ENCODE data around the gene CYP4B1. TPM values are rescaled to one million over a fixed set of nuclear protein-coding genes. Genes with fewer than 3 reads are reported as not detected.
"Not testable (repeated sequence)": the region's sequence is repeated elsewhere in the genome, so short reads cannot be mapped to it uniquely, and the experiment has no call there.

Gene CYP4B1
- total and polyA plus RNA-seq, 12 donors = 0.22 to 15.1 (median 5.5) TPM

- no peaks in the 10 kb centered on the region for H3K36me3 ChIP-seq (replicated peaks in 1 of 2)
- peaks cover 5% of the 10 kb centered on the region for H3K27me3 ChIP-seq
- no peak overlapping the region for H3K27ac ChIP-seq
- intact Hi-C loops (cut with DNase I) = no loop called here
- H3K4me1 ChIP-seq (replicated peaks in 1 of 2) = no peaks in the 10 kb centered on the region
- no peak for DNase-seq
- no peak for TF ChIP-seq POLR2A (IDR thresholded peaks at IDR 0.05)
- TF ChIP-seq CTCF (IDR thresholded peaks at IDR 0.05) = no peak
- H3K9me3 ChIP-seq (replicated peaks in 1 of 3) = peaks cover 0 to 4% (median 0%) of the 10 kb centered on the region in 3 donors
- no peak overlapping the region for H3K4me3 ChIP-seq
These were observed 29.7 kb upstream of the CYP4B1 start for GRCh38 chr1:46769028-46769740.

- intact Hi-C loops (cut with DNase I) = no loop called here
- peaks cover 0 to 4% (median 0%) of the 10 kb centered on the region in 3 donors for H3K9me3 ChIP-seq (replicated peaks in 1 of 3)
- H3K27me3 ChIP-seq = peaks cover 5% of the 10 kb centered on the region
- no peak for DNase-seq
- WGBS, 4 donors = 76 to 87% (median 79%) methylated on average over 3 of the region's 3 CpGs
- TF ChIP-seq POLR2A (IDR thresholded peaks at IDR 0.05) (no peak), CTCF (IDR thresholded peaks at IDR 0.05) (no peak)
- H3K27ac ChIP-seq = no peak overlapping the region
- no peaks in the 10 kb centered on the region for H3K36me3 ChIP-seq (replicated peaks in 1 of 2)
- no peaks in the 10 kb centered on the region for H3K4me1 ChIP-seq (replicated peaks in 1 of 2)
- no peak overlapping the region for H3K4me3 ChIP-seq
These were observed 28.3 kb upstream of the CYP4B1 start for GRCh38 chr1:46770541-46770940.

GRCh38 chr1:46772571-46772970, 26.3 kb upstream of the CYP4B1 start:
- Histone ChIP-seq H3K9me3 (replicated peaks in 1 of 3) (peaks cover 0 to 4% (median 0%) of the 10 kb centered on the region in 3 donors), H3K36me3 (replicated peaks in 1 of 2) (no peaks in the 10 kb centered on the region), H3K4me3 (no peak overlapping the region), H3K27me3 (peaks cover under 1% of the 10 kb centered on the region), H3K27ac (no peak overlapping the region), H3K4me1 (replicated peaks in 1 of 2) (no peaks in the 10 kb centered on the region)
- no peak for DNase-seq
- TF ChIP-seq CTCF (IDR thresholded peaks at IDR 0.05) (no peak), POLR2A (IDR thresholded peaks at IDR 0.05) (no peak)
- intact Hi-C loops (cut with DNase I) = no loop called here
- 15 to 35% (median 32%) methylated on average over 1 of the region's 1 CpG for WGBS, 4 donors

GRCh38 chr1:46774297-46774696, 24.5 kb upstream of the CYP4B1 start:
- no peak for DNase-seq
- WGBS, 4 donors = 78 to 93% (median 92%) methylated on average over 1 of the region's 1 CpG
- H3K27me3 ChIP-seq = no peaks in the 10 kb centered on the region
- no peak overlapping the region for H3K4me3 ChIP-seq
- intact Hi-C loops (cut with DNase I) = no loop called here
- TF ChIP-seq POLR2A (IDR thresholded peaks at IDR 0.05) = no peak
- TF ChIP-seq CTCF (IDR thresholded peaks at IDR 0.05) = no peak
- no peaks in the 10 kb centered on the region for H3K4me1 ChIP-seq (replicated peaks in 1 of 2)
- no peaks in the 10 kb centered on the region for H3K36me3 ChIP-seq (replicated peaks in 1 of 2)
- H3K27ac ChIP-seq = no peak overlapping the region
- H3K9me3 ChIP-seq (replicated peaks in 1 of 3) = peaks cover 0 to 4% (median 0%) of the 10 kb centered on the region in 3 donors

GRCh38 chr1:46778456-46778855, 20.4 kb upstream of the CYP4B1 start:
- H3K27me3 ChIP-seq; H3K9me3 ChIP-seq (replicated peaks in 1 of 3); H3K4me1 ChIP-seq (replicated peaks in 1 of 2); H3K27ac ChIP-seq; intact Hi-C loops (cut with DNase I); DNase-seq; H3K36me3 ChIP-seq (replicated peaks in 1 of 2); H3K4me3 ChIP-seq: not testable (repeated sequence)
- 77 to 91% (median 86%) methylated on average over 6 to 18 of the region's 18 CpGs; no CpG with 5 or more reads in 1 of the 4 donors for WGBS, 4 donors
